ENCODE results near the gene IL17F.

Gene IL17F

GRCh38 chr6:52187098-52187497 is 57.2 kb downstream of the IL17F start:
- DNase-seq, result no peak

All from bone marrow (tissue), 2 donors.